Skin epidermis (tissue), 12 donors: ENCODE data around the gene FARP1.

Experiments used
- H3K27ac ChIP-seq, 21 experiments: fragments of 200-600 bp; sonication (generic) in 11 of 21; one replicate each; pipeline ENCODE4 v1.5.0; 2020; ENCODE audit warnings: mild to moderate bottlenecking in 3 of 21, inconsistent platforms in 2 of 21, moderate library complexity in 2 of 21
- H3K4me3 ChIP-seq, 7 experiments: fragments of 200-600 bp; sonication (generic) in 2 of 7; one replicate each; pipeline ENCODE4 v1.5.0; 2020; ENCODE audit warnings: inconsistent platforms in 2 of 7, mild to moderate bottlenecking in 2 of 7, moderate library complexity in 1 of 7

FARP1 gene

GRCh38 chr13:98171900-98172589, 29.2 kb downstream of the FARP1 start:
- H3K4me3 ChIP-seq: no peak overlapping the region
- H3K27ac ChIP-seq: peak overlapping the region in 16 of 21 experiments; percentile 8 to 83 (median 54)

- peak overlapping the region in 14 of 21 experiments; percentile 28 to 83 (median 56) for H3K27ac ChIP-seq
- no peak overlapping the region for H3K4me3 ChIP-seq
Observed at GRCh38 chr13:98172590-98173422, 29.9 kb downstream of the FARP1 start.

- H3K4me3 ChIP-seq: no peak overlapping the region
Observed at GRCh38 chr13:98173431-98174152, 30.7 kb downstream of the FARP1 start.

GRCh38 chr13:98174307-98174706, 31.4 kb downstream of the FARP1 start:
- Histone ChIP-seq H3K4me3 (no peak overlapping the region), H3K27ac (peak overlapping the region in 8 of 21 experiments; percentile 4 to 83 (median 40))

More at GRCh38 chr13:98173431-98174152, 30.7 kb downstream of the FARP1 start:
- peak overlapping the region in 11 of 21 experiments; percentile 4 to 83 (median 56) for H3K27ac ChIP-seq

GRCh38 chr13:98175043-98175442, 32.1 kb downstream of the FARP1 start:
- H3K27ac ChIP-seq: peak overlapping the region in 4 of 21 experiments; percentile 56 to 83 (median 68)
- no peak overlapping the region for H3K4me3 ChIP-seq

GRCh38 chr13:98175823-98176222, 32.9 kb downstream of the FARP1 start:
- H3K4me3 ChIP-seq: no peak overlapping the region
- no peak overlapping the region for H3K27ac ChIP-seq

GRCh38 chr13:98176777-98177608, 34.1 kb downstream of the FARP1 start, which contains the start of gene RNF113B:
TSS of gene RNF113B (minus strand) at chr13:98177269. CDS start at chr13:98177236, 33 bp downstream.
- H3K4me3 ChIP-seq: no peak within 1 kb of the TSS
- no peak within 1 kb of the TSS for H3K27ac ChIP-seq

- Histone ChIP-seq H3K27ac (no peak overlapping the region), H3K4me3 (no peak overlapping the region)
Observed at GRCh38 chr13:98180092-98180491, 37.2 kb downstream of the FARP1 start.

GRCh38 chr13:98181111-98181815, 38.4 kb downstream of the FARP1 start:
- Histone ChIP-seq H3K27ac (no peak overlapping the region), H3K4me3 (no peak overlapping the region)

- Histone ChIP-seq H3K4me3 (no peak overlapping the region), H3K27ac (no peak overlapping the region)
Observed at GRCh38 chr13:98182153-98182552, 39.3 kb downstream of the FARP1 start.

GRCh38 chr13:98182589-98182988, 39.7 kb downstream of the FARP1 start:
- Histone ChIP-seq H3K4me3 (no peak overlapping the region), H3K27ac (no peak overlapping the region)

GRCh38 chr13:98184792-98185191, 41.9 kb downstream of the FARP1 start:
- Histone ChIP-seq H3K27ac (no peak overlapping the region), H3K4me3 (no peak overlapping the region)

GRCh38 chr13:98187155-98187964, 44.5 kb downstream of the FARP1 start:
- H3K4me3 ChIP-seq: no peak overlapping the region
- H3K27ac ChIP-seq: no peak overlapping the region

- H3K4me3 ChIP-seq: no peak overlapping the region
- H3K27ac ChIP-seq: no peak overlapping the region
Observed at GRCh38 chr13:98187965-98188261, 45.0 kb downstream of the FARP1 start.

- H3K27ac ChIP-seq: no peak overlapping the region
- no peak overlapping the region for H3K4me3 ChIP-seq
Observed at GRCh38 chr13:98188544-98189166, 45.8 kb downstream of the FARP1 start.

GRCh38 chr13:98189841-98190505, 47.1 kb downstream of the FARP1 start:
- Histone ChIP-seq H3K4me3 (no peak overlapping the region), H3K27ac (no peak overlapping the region)

- Histone ChIP-seq H3K27ac (no peak overlapping the region), H3K4me3 (no peak overlapping the region)
Observed at GRCh38 chr13:98190889-98191444, 48.1 kb downstream of the FARP1 start.
